HEK293 (cell line): ENCODE results near the gene TMEM231.

Source experiments
- CTCF ChIA-PET: fragments of 350-600 bp; formaldehyde crosslinking; extraction: SDS; loops from one replicate; lab custom pipeline; 2021; ENCODE audit warnings: antibody characterized with exemption; lab: Yijun Ruan, JAX
- POLR2A ChIA-PET: fragments of 300-600 bp; formaldehyde crosslinking; extraction: SDS; loops from one replicate; lab custom pipeline; 2020; ENCODE audit warnings: antibody characterized with exemption, inconsistent platforms; lab: Yijun Ruan, JAX
- H3K27ac ChIP-seq: fragments of 200-500 bp; sonication (Bioruptor generic); 2 replicates; pipeline ENCODE4 v1.5.1; 2014; ENCODE audit warnings: low read depth, low read length, control low read depth, inconsistent platforms; ENCODE audit errors: extremely low read depth
- H3K36me3 ChIP-seq, 2 experiments: fragments of 200-500 bp in 1 of 2; sonication (Bioruptor generic) in 1 of 2; 1 replicate in 1 of 2; 2 replicates in 1 of 2; pipeline ENCODE4 v1.5.1; 2014 to 2017; ENCODE audit warnings: inconsistent platforms in 2 of 2, low read length in 2 of 2; ENCODE audit not compliant: control insufficient read depth in 2 of 2, insufficient read depth in 1 of 2
- H3K4me1 ChIP-seq: fragments of 200-500 bp; sonication (Bioruptor generic); 2 replicates; pipeline ENCODE4 v1.5.1; 2014; ENCODE audit warnings: mild to moderate bottlenecking, low read length, inconsistent platforms; ENCODE audit not compliant: control insufficient read depth, insufficient read depth
- H3K4me3 ChIP-seq: 2 replicates; pipeline ENCODE4 v1.5.1; 2011; ENCODE audit warnings: low read depth, mild to moderate bottlenecking, control low read depth, low read length, moderate library complexity
- H3K9me3 ChIP-seq: fragments of 200-500 bp; sonication (Bioruptor generic); 2 replicates; pipeline ENCODE4 v1.5.1; 2014; ENCODE audit warnings: low read depth, low read length, inconsistent platforms; ENCODE audit not compliant: control insufficient read depth, insufficient read depth
- ELK4 ChIP-seq: IDR thresholded peaks from 2 replicates; pipeline ENCODE4 v1.6.1; 2011; ENCODE audit warnings: mild to moderate bottlenecking, low read depth, low read length, borderline replicate concordance
- HOXD13 ChIP-seq: sonication (generic); formaldehyde crosslinking; IDR thresholded peaks from 2 replicates; pipeline ENCODE4 v1.8.0; 2022; ENCODE audit warnings: missing genetic modification reagents, borderline replicate concordance
- MYNN ChIP-seq: fragments of 450-650 bp; formaldehyde crosslinking; IDR thresholded peaks from 2 replicates; pipeline ENCODE4 v1.5.1; 2016; ENCODE audit warnings: missing biosample characterization, missing genetic modification characterization, borderline replicate concordance
- PRDM4 ChIP-seq: fragments of 450-650 bp; formaldehyde crosslinking; IDR thresholded peaks from 2 replicates; pipeline ENCODE4 v1.5.1; 2017; ENCODE audit warnings: missing biosample characterization, missing genetic modification characterization
- PRDM6 ChIP-seq: fragments of 450-650 bp; formaldehyde crosslinking; IDR thresholded peaks from 2 replicates; pipeline ENCODE4 v1.5.1; 2017; ENCODE audit warnings: missing biosample characterization, missing genetic modification characterization
- REST ChIP-seq: fragments of 450-650 bp; formaldehyde crosslinking; IDR thresholded peaks from 2 replicates; pipeline ENCODE4 v1.5.1; 2016; ENCODE audit warnings: missing biosample characterization, missing genetic modification characterization
- ZBTB17 ChIP-seq: fragments of 450-650 bp; formaldehyde crosslinking; IDR thresholded peaks from 2 replicates; pipeline ENCODE4 v1.5.1; 2016; ENCODE audit warnings: missing biosample characterization, missing genetic modification characterization
- ZEB2 ChIP-seq: fragments of 450-650 bp; formaldehyde crosslinking; IDR thresholded peaks from 2 replicates; pipeline ENCODE4 v1.5.1; 2016; ENCODE audit warnings: missing biosample characterization, missing genetic modification characterization
- ZFP37 ChIP-seq: fragments of 450-650 bp; formaldehyde crosslinking; IDR thresholded peaks from 2 replicates; pipeline ENCODE4 v1.5.1; 2016; ENCODE audit warnings: missing biosample characterization, missing genetic modification characterization
- ZNF121 ChIP-seq: fragments of 450-650 bp; formaldehyde crosslinking; IDR thresholded peaks from 2 replicates; pipeline ENCODE4 v1.5.1; 2016; ENCODE audit warnings: missing biosample characterization, missing genetic modification characterization
- ZNF174 ChIP-seq: fragments of 450-650 bp; formaldehyde crosslinking; IDR thresholded peaks from 2 replicates; pipeline ENCODE4 v1.5.0; 2017; ENCODE audit warnings: missing biosample characterization, mild to moderate bottlenecking, missing genetic modification characterization
- ZNF202 ChIP-seq: fragments of 450-650 bp; formaldehyde crosslinking; IDR thresholded peaks from 2 replicates; pipeline ENCODE4 v1.5.1; 2016; ENCODE audit warnings: missing biosample characterization, missing genetic modification characterization, borderline replicate concordance
- ZNF221 ChIP-seq: fragments of 450-650 bp; formaldehyde crosslinking; IDR thresholded peaks from 2 replicates; pipeline ENCODE4 v1.5.1; 2017; ENCODE audit warnings: missing biosample characterization, missing genetic modification characterization, borderline replicate concordance
- ZNF350 ChIP-seq: fragments of 450-650 bp; formaldehyde crosslinking; IDR thresholded peaks from 2 replicates; pipeline ENCODE4 v1.5.0; 2017; ENCODE audit warnings: missing biosample characterization, mild to moderate bottlenecking, missing genetic modification characterization
- ZNF354C ChIP-seq: fragments of 450-650 bp; formaldehyde crosslinking; IDR thresholded peaks from 2 replicates; pipeline ENCODE4 v1.5.1; 2016; ENCODE audit warnings: missing biosample characterization, missing genetic modification characterization, low read depth, borderline replicate concordance
- ZNF366 ChIP-seq: fragments of 450-650 bp; formaldehyde crosslinking; conservative IDR thresholded peaks from 2 replicates; pipeline ENCODE4 v1.5.1; 2016; ENCODE audit warnings: missing biosample characterization, missing genetic modification characterization
- ZNF394 ChIP-seq: fragments of 450-650 bp; formaldehyde crosslinking; IDR thresholded peaks from 2 replicates; pipeline ENCODE4 v1.5.1; 2016; ENCODE audit warnings: missing biosample characterization, missing genetic modification characterization, mild to moderate bottlenecking, moderate library complexity, borderline replicate concordance
- ZNF404 ChIP-seq: fragments of 450-650 bp; formaldehyde crosslinking; IDR thresholded peaks from 2 replicates; pipeline ENCODE4 v1.5.1; 2017; ENCODE audit warnings: missing biosample characterization, missing genetic modification characterization
- ZNF449 ChIP-seq: fragments of 450-650 bp; formaldehyde crosslinking; IDR thresholded peaks from 2 replicates; pipeline ENCODE4 v1.5.1; 2017; ENCODE audit warnings: missing biosample characterization, mild to moderate bottlenecking, missing genetic modification characterization, moderate library complexity
- ZNF596 ChIP-seq: fragments of 450-650 bp; IDR thresholded peaks from 2 replicates; pipeline ENCODE4 v1.5.0; 2018; ENCODE audit warnings: missing biosample characterization, mild to moderate bottlenecking, missing genetic modification characterization, moderate library complexity
- ZNF610 ChIP-seq: fragments of 450-650 bp; formaldehyde crosslinking; IDR thresholded peaks from 2 replicates; pipeline ENCODE4 v1.5.1; 2016; ENCODE audit warnings: missing biosample characterization, missing genetic modification characterization, borderline replicate concordance
- ZNF621 ChIP-seq: fragments of 450-650 bp; formaldehyde crosslinking; IDR thresholded peaks from 2 replicates; pipeline ENCODE4 v1.5.1; 2017; ENCODE audit warnings: missing biosample characterization, missing genetic modification characterization
- ZNF624 ChIP-seq: fragments of 450-650 bp; formaldehyde crosslinking; IDR thresholded peaks from 2 replicates; pipeline ENCODE4 v1.5.1; 2017; ENCODE audit warnings: missing biosample characterization, missing genetic modification characterization
- ZNF629 ChIP-seq: fragments of 450-650 bp; formaldehyde crosslinking; IDR thresholded peaks from 2 replicates; pipeline ENCODE4 v1.5.1; 2017; ENCODE audit warnings: missing biosample characterization, missing genetic modification characterization
- ZNF701 ChIP-seq: fragments of 450-650 bp; formaldehyde crosslinking; IDR thresholded peaks from 2 replicates; pipeline ENCODE4 v1.5.1; 2016; ENCODE audit warnings: missing biosample characterization, missing genetic modification characterization
- ZNF792 ChIP-seq: fragments of 450-650 bp; formaldehyde crosslinking; IDR thresholded peaks from 2 replicates; pipeline ENCODE4 v1.5.1; 2016; ENCODE audit warnings: missing biosample characterization, missing genetic modification characterization

Gene TMEM231

GRCh38 chr16:75498605-75499322, 57.3 kb downstream of the TMEM231 start (continued):
- TF ChIP-seq ZNF449 (tag by site-specific recombination) = peak; percentile 78

GRCh38 chr16:75497558-75497957, 58.5 kb downstream of the TMEM231 start:
- ChIA-PET CTCF (interaction anchor here (0.6 to 2.4 kb wide), 10 partner anchors 9 to 298 kb away, joined by 3 to 20 read pairs (median 4); no protein-coding TSS in a partner anchor), POLR2A (interaction anchor here (0.9 to 1.3 kb wide), 3 partner anchors 8 to 20 kb away, joined by 3 to 6 read pairs (median 4); no protein-coding TSS in a partner anchor)
- Histone ChIP-seq H3K9me3 (no peaks in the 10 kb centered on the region), H3K27ac (no peak overlapping the region), H3K4me3 (no peak overlapping the region), H3K36me3 (no peaks in the 10 kb centered on the region), H3K4me1 (peaks cover 13% of the 10 kb centered on the region)
- TF ChIP-seq ZNF624 (tag by site-specific recombination) = no peak
- TF ChIP-seq MYNN (tag by site-specific recombination) = no peak
- TF ChIP-seq ZNF221 (tag by site-specific recombination) = no peak
- 0 out of 2 replicates have a peak, but pooled peaks have one; percentile 46 for TF ChIP-seq PRDM6 (tag by site-specific recombination)
- no peak for TF ChIP-seq ZFP37 (tag by site-specific recombination)
- no peak for TF ChIP-seq ZNF596 (tag by site-specific recombination)
- no peak for TF ChIP-seq ZNF701 (tag by site-specific recombination)
- TF ChIP-seq ZNF394 (tag by site-specific recombination) = no peak
- TF ChIP-seq ZNF621 (tag by site-specific recombination) = no peak
- TF ChIP-seq ZNF404 = no peak
- no peak for TF ChIP-seq ZNF202 (tag by site-specific recombination)
- no peak for TF ChIP-seq ZNF610
- no peak for TF ChIP-seq REST (tag by site-specific recombination)
- no peak for TF ChIP-seq ZNF629
- TF ChIP-seq ZNF121 (tag by site-specific recombination) = no peak
- TF ChIP-seq ZNF350 = no peak
- no peak for TF ChIP-seq ZNF366
- TF ChIP-seq HOXD13 (CRISPR knock-in tag) = no peak
- TF ChIP-seq ZNF354C = no peak
- peak; percentile 37; the same call in 1 of the 2 replicates for TF ChIP-seq PRDM4 (tag by site-specific recombination)
- no peak for TF ChIP-seq ZBTB17 (tag by site-specific recombination)
- no peak for TF ChIP-seq ZEB2 (tag by site-specific recombination)
- TF ChIP-seq ELK4 = no peak
- TF ChIP-seq ZNF792 (tag by site-specific recombination) = no peak
- no peak for TF ChIP-seq ZNF174 (tag by site-specific recombination)
